ENCODE measurements around the gene IQSEC2.

- TF ChIP-seq CTCF (IDR thresholded peaks at IDR 0.05) (no peak), EP300 (IDR thresholded peaks at IDR 0.05) (no peak)
Observed at GRCh38 chrX:53268173-53268572, 13.2 kb downstream of the IQSEC2 start.
